Astrocyte (in vitro differentiated cells and primary cell): ENCODE measurements around the gene CASR.

Experiments used
- CTCF ChIP-seq: IDR thresholded peaks from 2 replicates; pipeline ENCODE4 v1.5.1; 2011; ENCODE audit warnings: low read depth, mild to moderate bottlenecking, inconsistent platforms, low read length, moderate library complexity; ENCODE audit not compliant: insufficient read depth
- EZH2 ChIP-seq: IDR thresholded peaks from 2 replicates; pipeline ENCODE4 v1.6.1; 2012; ENCODE audit warnings: mild to moderate bottlenecking, low read length, inconsistent platforms; ENCODE audit not compliant: insufficient read depth

GRCh38 chr3:122169911-122170310, 13.6 kb upstream of the CASR start:
- TF ChIP-seq EZH2 (no peak), CTCF (no peak)
